Esophagus (tissue), 2 donors: ENCODE data around the gene STRIT1. TPM values are rescaled to one million over a fixed set of nuclear protein-coding genes. Genes with fewer than 3 reads are reported as not detected.

Source experiments
- H3K27ac ChIP-seq, 2 donors: one replicate each; pipeline ENCODE4 v1.5.1; 2013; ENCODE audit warnings: low read depth in 2 of 2, mild to moderate bottlenecking in 2 of 2, inconsistent platforms in 1 of 2, low read length in 1 of 2, moderate library complexity in 1 of 2
- H3K27me3 ChIP-seq, 2 donors: one replicate each; pipeline ENCODE4 v1.6.1; 2013; ENCODE audit warnings: low read length in 2 of 2, control low read depth in 1 of 2, mild to moderate bottlenecking in 1 of 2; ENCODE audit not compliant: insufficient read depth in 2 of 2, control insufficient read depth in 1 of 2
- H3K36me3 ChIP-seq, 2 donors: one replicate each; pipeline ENCODE4 v1.6.1; 2013; ENCODE audit warnings: low read length in 1 of 2; ENCODE audit not compliant: control insufficient read depth in 2 of 2, insufficient read depth in 2 of 2
- H3K4me1 ChIP-seq, 2 donors: one replicate each; pipeline ENCODE4 v1.6.1; 2013; ENCODE audit warnings: low read length in 1 of 2; ENCODE audit not compliant: control insufficient read depth in 2 of 2, insufficient read depth in 2 of 2
- H3K4me3 ChIP-seq, 2 donors: one replicate each; pipeline ENCODE4 v1.5.1; 2013; ENCODE audit warnings: low read length in 2 of 2, mild to moderate bottlenecking in 2 of 2, low read depth in 1 of 2, moderate library complexity in 1 of 2
- H3K9me3 ChIP-seq, 2 donors: one replicate each; pipeline ENCODE4 v1.6.1; 2013; ENCODE audit warnings: mild to moderate bottlenecking in 2 of 2, low read depth in 1 of 2, low read length in 1 of 2, moderate library complexity in 1 of 2; ENCODE audit not compliant: control insufficient read depth in 2 of 2, insufficient read depth in 1 of 2
- WGBS, 2 donors: extraction: QIAGEN DNeasy Blood & Tissue Kit; methylation state at CpG; one replicate each; pipeline ENCODE4 v1.1.7; 2013; 5-methylcytosine and 5-hydroxymethylcytosine counted together
- polyA plus RNA-seq, 2 donors: library from polyadenylated mRNA; stranded (reverse); fragments of 200-250 nt; gene quantifications; one replicate each; pipeline ENCODE4 v1.2.3, GENCODE V29; 2013
- donor health status: healthy with polysubstance abuse.
- donor health status: Bipolar disorder and iron deficiency.

Gene STRIT1
- polyA plus RNA-seq, 2 donors = 0.14 TPM; not detected in 1

DNA sequence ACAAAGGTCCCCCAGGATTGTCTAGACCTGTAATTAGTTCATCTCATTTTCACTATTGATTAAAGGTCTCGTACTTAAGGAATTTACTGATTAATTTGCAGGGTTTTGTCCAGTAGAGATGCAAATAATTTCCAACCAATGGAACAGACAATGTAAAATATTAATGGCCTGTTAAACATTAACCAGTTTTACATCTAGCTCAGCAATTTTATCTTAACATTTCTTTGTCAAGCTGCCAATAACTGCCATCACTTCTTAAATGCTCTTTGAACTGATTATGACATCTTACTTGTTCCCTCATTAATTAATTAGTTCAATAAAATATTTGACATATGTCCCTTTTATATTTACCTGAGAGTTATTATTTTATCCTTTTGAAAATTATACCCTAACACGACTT lies 9.4 kb upstream of the STRIT1 start:
- H3K27me3 ChIP-seq = no peaks in the 10 kb centered on the region
- H3K27ac ChIP-seq = no peak overlapping the region
- no peaks in the 10 kb centered on the region for H3K36me3 ChIP-seq
- no peaks in the 10 kb centered on the region for H3K9me3 ChIP-seq
- H3K4me1 ChIP-seq = no peaks in the 10 kb centered on the region
- no peak overlapping the region for H3K4me3 ChIP-seq
- 42 to 54% methylated on average over 2 of the region's 2 CpGs for WGBS, 2 donors

DNA sequence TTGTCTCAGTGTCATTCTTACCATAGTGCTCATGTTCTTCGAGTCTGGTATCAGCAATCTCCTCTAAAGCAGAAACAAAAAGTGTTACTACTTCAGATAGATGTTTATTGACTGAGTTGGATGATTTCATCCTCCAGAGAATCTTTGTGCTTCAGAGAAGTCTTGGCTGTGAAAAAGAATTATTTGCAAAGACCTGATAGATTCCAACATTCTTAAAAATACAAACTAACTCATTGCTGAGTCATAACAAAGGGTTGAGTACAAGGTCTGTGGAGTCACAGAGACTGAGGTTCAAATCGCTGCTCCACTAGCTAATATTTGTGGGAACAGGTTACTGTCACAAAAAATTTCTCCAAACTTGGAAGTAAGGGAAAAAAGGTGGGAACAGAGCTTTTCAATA lies 9.0 kb upstream of the STRIT1 start:
- 71 to 73% methylated on average over 2 of the region's 2 CpGs for WGBS, 2 donors
- no peaks in the 10 kb centered on the region for H3K36me3 ChIP-seq
- no peak overlapping the region for H3K27ac ChIP-seq

DNA sequence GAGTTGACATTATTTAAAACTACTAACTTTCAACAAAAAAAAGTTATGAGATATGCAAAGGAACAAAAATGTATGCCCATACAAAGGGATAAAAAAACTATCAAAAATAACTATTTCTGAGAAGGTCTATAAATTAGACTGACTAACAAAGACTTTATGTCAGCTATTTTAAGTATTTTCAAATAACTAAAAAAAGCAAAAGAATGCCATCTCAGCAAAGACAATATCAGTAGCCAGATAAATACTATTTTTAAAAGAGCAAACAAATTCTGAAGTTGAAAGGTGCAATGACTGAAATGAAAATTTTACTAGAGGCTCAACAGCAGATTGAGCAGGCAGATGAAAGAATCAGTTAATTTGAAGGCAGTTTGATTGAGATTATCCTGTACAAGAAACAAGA lies 3.6 kb upstream of the STRIT1 start:
- no peak overlapping the region for H3K27ac ChIP-seq
- H3K4me3 ChIP-seq = no peak overlapping the region
- H3K27me3 ChIP-seq = no peaks in the 10 kb centered on the region
- H3K36me3 ChIP-seq = no peaks in the 10 kb centered on the region
- no peaks in the 10 kb centered on the region for H3K4me1 ChIP-seq
- no peaks in the 10 kb centered on the region for H3K9me3 ChIP-seq

More for the DNA sequence above, 9.0 kb upstream of the STRIT1 start:
- no peaks in the 10 kb centered on the region for H3K27me3 ChIP-seq
- no peaks in the 10 kb centered on the region for H3K4me1 ChIP-seq
- no peak overlapping the region for H3K4me3 ChIP-seq
- no peaks in the 10 kb centered on the region for H3K9me3 ChIP-seq

DNA sequence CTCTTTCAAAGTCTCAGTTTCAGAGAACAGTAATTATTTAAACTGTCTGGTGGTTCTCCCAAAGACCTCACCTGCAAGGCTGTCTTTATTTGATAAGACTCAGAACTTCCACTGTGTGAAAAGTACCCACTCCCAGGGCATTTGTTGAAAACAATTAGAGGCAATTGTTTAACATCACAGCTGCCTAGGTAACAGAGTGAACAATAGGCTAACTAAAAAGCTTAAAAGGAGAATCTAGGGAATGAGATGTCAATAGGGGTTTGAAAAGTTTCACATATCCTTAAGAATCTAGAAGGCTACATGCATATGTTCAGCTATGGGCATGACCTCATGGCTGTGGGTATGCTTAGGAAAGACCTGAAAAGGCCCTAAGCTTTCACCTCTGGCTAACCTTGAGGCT lies 2.9 kb upstream of the STRIT1 start:
- no peak overlapping the region for H3K4me3 ChIP-seq
- H3K36me3 ChIP-seq = no peaks in the 10 kb centered on the region
- no peaks in the 10 kb centered on the region for H3K9me3 ChIP-seq
- no peaks in the 10 kb centered on the region for H3K4me1 ChIP-seq
- H3K27ac ChIP-seq = no peak overlapping the region
- no peaks in the 10 kb centered on the region for H3K27me3 ChIP-seq

DNA sequence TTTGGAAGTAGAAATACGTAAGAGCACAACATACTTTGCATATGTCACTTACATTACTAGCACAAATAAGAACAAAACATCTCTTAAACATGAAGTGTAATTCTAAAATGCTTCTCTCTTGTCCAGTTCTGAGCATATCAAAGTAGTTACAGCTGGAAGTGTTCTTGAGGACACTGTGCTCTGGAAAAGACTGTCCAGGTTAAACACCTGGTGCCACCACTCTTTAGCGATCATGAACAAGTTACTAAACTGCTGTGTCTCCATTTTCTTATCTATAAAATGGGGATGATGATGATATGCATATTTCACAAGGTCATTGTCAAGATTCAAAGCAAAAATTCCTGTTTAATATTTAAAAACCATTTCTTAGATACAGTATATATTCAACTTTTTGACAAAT lies 790 bp downstream of the STRIT1 start:
- no peaks in the 10 kb centered on the region for H3K36me3 ChIP-seq
- no peaks in the 10 kb centered on the region for H3K4me1 ChIP-seq
- WGBS, 2 donors = 89 to 90% methylated on average over 2 of the region's 2 CpGs
- no peak overlapping the region for H3K27ac ChIP-seq
- no peak overlapping the region for H3K4me3 ChIP-seq
- H3K27me3 ChIP-seq = no peaks in the 10 kb centered on the region
- H3K9me3 ChIP-seq = no peaks in the 10 kb centered on the region

DNA sequence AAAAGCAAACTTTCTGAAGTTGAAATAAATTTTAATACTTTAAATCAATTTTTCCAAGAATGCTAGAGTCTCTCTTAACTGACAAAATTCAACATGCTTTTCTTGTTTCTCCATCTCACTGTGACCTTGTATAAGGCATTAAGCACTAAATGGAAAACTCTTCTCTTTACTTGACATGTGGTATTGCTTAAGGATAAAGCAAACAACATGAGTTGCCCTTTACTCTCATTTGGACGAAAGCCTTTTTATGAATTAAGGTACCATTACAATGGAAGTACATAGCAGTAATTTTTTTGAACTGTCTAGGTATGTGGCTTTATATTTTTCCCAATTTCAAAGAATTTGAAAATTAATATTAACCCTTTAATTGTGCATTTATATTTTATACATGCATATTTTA lies 1.4 kb downstream of the STRIT1 start:
- H3K27me3 ChIP-seq = no peaks in the 10 kb centered on the region
- no peaks in the 10 kb centered on the region for H3K4me1 ChIP-seq
- H3K4me3 ChIP-seq = no peak overlapping the region
- no peaks in the 10 kb centered on the region for H3K9me3 ChIP-seq
- WGBS, 2 donors = 36 to 48% methylated on average over 1 of the region's 1 CpG
- no peaks in the 10 kb centered on the region for H3K36me3 ChIP-seq
- no peak overlapping the region for H3K27ac ChIP-seq

DNA sequence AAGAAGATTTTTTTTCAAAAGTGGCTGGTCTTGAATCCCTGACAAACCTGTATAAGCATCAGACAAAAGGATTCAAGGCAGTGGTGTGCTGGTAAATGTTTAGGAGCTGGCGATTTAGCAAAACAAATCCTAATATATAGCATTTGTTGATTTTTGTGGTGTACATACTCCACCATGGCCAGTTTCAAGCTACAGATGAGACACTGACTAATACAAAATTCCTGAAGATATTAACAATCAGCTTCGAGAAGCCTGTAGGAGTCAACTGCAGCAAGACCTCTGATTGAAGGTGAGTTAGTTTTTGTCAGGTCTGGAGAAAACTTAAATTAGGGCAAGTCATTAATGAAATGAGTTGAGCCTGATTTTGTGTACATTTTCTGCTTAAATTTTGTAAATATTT lies 6.7 kb downstream of the STRIT1 start:
- Histone ChIP-seq H3K36me3 (no peaks in the 10 kb centered on the region), H3K4me1 (no peaks in the 10 kb centered on the region), H3K27ac (no peak overlapping the region), H3K4me3 (no peak overlapping the region), H3K9me3 (no peaks in the 10 kb centered on the region), H3K27me3 (no peaks in the 10 kb centered on the region)
- WGBS, 2 donors = 79 to 80% methylated on average over 2 of the region's 2 CpGs

DNA sequence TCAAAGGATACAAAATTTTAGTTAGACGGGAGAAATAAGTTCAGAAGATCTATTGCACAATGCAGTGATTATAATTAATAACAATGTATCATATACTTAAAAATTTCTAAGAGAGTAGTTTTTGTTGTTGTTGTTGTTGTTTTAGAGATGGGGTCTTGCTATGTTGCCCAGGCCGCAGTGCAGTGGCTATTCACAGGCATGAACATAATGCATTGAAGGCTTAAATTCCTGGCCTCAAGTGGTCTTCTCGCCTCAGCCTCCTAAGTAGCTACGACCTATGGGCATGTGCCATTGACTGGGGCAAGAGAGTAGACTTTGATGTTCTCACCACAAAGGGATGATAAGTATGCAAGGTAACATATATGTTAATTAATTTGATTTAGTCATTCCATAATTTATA lies 7.5 kb downstream of the STRIT1 start:
- Histone ChIP-seq H3K27ac (no peak overlapping the region), H3K27me3 (no peaks in the 10 kb centered on the region), H3K9me3 (no peaks in the 10 kb centered on the region), H3K4me3 (no peak overlapping the region), H3K36me3 (no peaks in the 10 kb centered on the region), H3K4me1 (no peaks in the 10 kb centered on the region)
- 89 to 90% methylated on average over 4 of the region's 4 CpGs for WGBS, 2 donors

DNA sequence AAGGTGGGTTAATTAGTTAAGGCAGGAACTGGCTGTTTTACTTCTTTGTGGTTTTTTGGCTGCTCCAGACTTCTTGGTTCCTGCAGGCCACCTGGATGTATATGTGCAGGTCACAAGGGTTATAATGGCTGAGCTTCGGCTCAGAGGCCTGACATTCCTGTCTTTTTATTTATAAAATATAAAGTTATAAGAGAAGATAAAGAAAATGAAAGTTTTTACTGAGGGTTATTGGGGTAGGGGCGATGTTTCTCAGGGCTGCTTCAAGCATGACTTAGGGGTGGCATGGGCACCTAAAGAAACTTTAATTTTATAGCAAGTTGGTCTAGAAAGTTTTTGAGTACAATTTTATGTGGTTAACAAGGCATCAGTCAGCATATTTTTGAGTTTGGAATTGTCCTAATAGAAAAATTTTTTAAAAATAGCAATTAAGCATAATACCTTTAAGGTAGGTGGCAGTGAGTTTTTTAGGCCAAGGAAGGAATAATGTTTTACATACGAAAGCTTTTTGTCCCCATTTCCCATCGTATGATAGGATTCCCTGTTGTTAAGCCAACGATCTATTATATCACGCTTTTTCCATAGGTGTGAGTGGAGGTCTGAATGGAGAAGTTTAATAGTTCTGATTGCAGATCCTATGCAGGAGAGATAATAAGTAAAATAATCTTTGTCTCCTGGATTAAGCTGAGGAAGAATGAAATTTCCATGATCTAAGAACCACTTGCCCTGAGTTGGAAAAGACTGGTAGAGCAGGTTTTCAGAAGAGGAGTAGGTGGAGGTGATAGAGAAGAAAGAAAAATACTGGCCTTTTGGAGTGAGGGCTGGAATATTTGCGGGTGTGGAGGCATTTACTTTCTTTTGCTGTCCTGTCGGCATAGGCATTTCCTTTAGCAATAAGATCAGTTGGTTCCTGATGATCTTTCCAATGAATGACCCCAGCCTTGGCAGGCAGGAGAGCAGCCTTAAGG lies 10.1 kb downstream of the STRIT1 start:
- Histone ChIP-seq H3K4me3 (no peak overlapping the region), H3K27ac (no peak overlapping the region), H3K4me1 (no peaks in the 10 kb centered on the region), H3K27me3 (no peaks in the 10 kb centered on the region), H3K36me3 (no peaks in the 10 kb centered on the region), H3K9me3 (no peaks in the 10 kb centered on the region)
- WGBS, 2 donors = 74 to 76% methylated on average over 8 of the region's 8 CpGs
